NCI-H2029 treated with DMSO at 0.1 percent for 48 hours (cell line): ENCODE data around the gene ZNF416.

Source experiments
- DNase-seq: peaks from one replicate; lab custom pipeline; 2025; lab: John Stamatoyannopoulos, UW

Gene ZNF416

GRCh38 chr19:57559008-57559403 is 19.7 kb downstream of the ZNF416 start:
- no peak for DNase-seq

- no peak for DNase-seq
Observed at GRCh38 chr19:57558525-57558924, 20.2 kb downstream of the ZNF416 start.

- no peak for DNase-seq
Observed at GRCh38 chr19:57557659-57558058, 21.1 kb downstream of the ZNF416 start.

- DNase-seq, result no peak
Observed at GRCh38 chr19:57552432-57552831, 26.3 kb downstream of the ZNF416 start.

GRCh38 chr19:57546513-57546912 is 32.2 kb downstream of the ZNF416 start:
- no peak for DNase-seq

- DNase-seq, result no peak
Observed at GRCh38 chr19:57537953-57538547, 40.7 kb downstream of the ZNF416 start.

GRCh38 chr19:57527136-57527881 is 51.4 kb downstream of the ZNF416 start, which contains the start of gene ZNF549:
Gene ZNF549, plus strand, starts transcription at chr19:57527356. Its CDS starts 218 bp downstream, at chr19:57527574.
- DNase-seq, result peak; percentile 71
